Activated CD4-positive, CD25-positive, alpha-beta regulatory T cell treated with anti-CD3 and anti-CD28 coated beads, Interleukin-2, amount 50 U/mL, for 16 hours (primary cell): ENCODE results near the gene GYG1.

Experiments used
- DNase-seq: peaks from one replicate; pipeline ENCODE4 v3.0.0-alpha.2; 2020; ENCODE audit warnings: low read depth, low spot score

GYG1 gene

DNA sequence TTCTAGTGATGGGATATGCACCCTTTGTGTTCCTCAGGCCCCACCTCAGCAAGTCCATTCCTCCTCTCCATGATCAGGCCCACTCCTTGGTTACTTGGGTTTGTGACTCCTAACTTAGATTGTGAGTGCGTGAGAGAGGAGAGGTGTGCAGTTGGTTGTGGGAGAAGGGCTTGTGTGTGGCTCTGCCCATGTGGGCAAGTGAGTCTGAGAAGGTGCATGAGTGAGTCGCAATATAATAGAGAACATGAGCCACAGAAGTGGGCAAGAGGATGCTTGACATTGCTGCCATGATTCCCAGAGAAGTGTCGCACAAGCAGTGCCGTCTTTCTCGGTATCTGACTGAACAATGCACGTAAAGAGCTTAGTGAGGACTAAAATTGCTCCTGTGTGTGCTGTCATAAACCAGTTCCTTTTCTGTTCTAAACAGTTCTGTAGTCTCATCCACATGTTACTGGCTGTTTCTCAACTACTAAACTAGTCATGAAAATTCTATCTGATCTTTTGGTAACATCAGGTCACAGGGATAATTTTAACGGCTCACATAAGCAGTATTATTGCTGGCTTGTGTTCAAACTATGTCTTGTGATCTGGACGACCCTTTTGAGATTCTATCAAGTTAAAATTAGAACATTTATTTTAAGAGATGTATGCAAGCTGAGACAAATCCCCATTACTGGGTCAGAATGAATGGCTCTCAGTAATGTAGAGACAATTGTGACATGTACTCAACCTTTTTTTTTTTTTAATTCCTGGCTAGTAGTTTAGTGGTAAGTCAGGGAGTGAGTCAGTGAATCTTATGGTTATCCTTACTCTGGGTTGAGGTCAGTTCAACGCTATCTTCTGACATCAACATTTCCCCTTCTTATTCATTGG, 25.6 kb downstream of the GYG1 start:
- DNase-seq = no peak

- DNase-seq = no peak
Observed at GRCh38 chr3:149018247-149018646, 26.9 kb downstream of the GYG1 start.

DNA sequence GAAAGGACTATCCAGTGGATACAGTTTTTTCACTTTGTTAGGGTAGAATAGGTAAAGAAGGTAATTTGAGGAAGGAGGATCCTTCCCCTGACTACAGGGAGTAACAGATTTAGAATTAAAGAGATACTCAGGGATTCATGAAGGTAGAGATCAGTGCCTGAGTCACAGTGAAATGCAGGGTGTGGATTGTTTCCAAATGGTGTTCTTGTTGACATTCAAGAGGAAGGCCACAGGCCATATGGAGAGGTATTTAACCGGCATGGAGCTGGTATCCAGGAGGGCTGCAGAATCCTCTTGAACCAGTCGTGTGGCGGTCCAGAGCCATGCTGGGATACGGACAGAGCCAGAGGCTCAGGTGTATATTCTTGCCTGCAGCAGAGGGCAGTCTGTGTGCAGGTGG, 28.2 kb downstream of the GYG1 start:
- no peak for DNase-seq

DNA sequence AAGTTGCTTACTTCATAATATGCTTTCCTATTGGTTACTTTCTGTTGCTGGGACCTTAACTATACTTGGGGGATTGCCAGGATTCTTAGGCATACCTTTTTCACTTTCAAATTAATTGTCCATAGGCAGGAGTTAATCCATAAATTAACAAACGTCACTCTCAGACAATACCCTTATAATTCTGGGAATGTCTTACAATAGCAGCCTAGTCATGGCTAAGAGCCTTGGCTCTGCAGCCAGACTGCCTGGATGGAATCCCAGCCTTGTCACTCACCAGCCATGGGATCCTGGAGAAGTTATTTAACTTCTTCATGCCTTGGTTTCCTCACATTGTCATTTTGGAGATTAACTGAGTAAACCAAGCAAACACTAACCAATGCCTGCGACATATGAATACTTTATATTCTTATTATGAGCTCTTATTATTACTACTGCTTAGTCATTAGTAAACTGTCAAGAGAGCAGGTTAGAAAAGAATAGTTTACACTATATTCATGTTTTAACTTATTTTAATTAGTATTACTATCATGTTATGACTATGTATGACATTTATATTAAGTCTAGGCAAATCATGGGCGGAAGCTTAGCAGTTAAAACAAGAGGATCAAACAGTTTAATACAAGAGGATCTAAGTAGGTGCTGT, 29.0 kb downstream of the GYG1 start:
- DNase-seq = no peak

DNA sequence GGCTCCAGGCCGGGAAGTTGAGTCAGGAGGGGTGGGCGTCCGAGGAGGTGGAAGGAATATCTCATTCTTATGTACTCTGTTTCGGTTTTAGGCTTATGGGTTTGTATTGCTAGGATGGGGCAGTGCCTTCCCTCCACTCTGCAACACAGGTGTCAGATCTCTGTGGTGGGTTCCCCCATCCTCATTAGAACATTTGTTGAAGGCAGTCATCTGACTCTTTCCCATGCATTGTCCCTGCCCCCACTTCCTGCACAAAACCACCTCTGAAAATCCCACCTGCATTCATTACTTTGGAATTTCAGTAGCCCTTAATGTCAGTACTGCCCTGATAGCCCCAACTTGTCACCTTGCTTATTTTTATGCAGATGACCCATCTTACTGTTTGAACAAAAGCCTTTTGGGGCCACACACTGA, 29.5 kb downstream of the GYG1 start:
- DNase-seq = no peak

- no peak for DNase-seq
Observed at GRCh38 chr3:149021830-149022229, 30.5 kb downstream of the GYG1 start.

DNA sequence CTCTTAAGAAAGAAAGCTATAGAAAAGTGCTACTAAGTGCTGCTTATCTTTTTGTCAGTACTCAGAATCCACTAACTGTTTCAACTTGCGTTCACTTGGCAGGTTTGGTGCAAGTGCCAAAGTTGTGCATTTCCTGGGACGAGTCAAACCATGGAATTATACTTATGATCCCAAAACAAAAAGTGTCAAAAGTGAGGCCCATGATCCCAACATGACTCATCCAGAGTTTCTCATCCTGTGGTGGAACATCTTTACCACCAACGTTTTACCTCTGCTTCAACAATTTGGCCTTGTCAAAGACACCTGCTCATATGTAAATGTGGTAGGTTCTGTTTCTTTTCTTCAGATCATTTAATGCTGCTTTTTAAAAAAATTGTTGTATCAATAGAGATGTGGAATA, 32.6 kb downstream of the GYG1 start:
- no peak for DNase-seq

DNA sequence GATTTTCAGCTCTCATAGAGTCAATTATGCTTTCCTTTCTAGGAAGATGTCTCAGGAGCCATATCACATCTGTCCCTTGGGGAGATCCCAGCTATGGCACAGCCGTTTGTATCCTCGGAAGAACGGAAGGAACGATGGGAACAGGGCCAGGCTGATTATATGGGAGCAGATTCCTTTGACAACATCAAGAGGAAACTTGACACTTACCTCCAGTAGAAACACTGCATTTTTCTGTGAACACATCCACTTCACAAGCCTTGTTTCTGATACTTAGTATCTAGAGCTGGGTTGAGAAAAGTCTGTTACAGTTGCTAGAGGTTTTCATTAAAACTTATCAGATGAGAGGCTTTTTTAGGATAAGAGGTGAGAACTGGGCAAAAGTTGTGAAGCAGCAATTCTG, 35.4 kb downstream of the GYG1 start:
- DNase-seq = no peak

DNA sequence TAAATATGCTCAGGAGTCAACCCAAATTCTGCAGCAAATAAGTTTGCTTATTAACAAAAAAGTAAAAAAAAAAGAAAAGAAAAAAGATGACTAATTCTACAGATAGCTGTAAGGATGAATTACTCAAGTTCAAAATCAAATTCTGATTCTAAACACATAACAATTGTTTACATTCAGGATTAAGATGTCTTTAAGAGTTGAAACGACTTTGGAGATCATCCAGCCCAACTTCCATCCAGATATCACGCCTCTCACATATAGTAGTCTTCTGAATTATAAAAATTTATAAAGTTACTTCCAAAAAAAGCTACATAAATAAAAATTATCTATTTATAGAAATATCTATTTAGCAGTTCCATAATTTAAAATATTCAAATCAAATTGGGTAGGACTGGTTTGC, 39.8 kb downstream of the GYG1 start:
- no peak for DNase-seq

- no peak for DNase-seq
Observed at GRCh38 chr3:149037684-149038083, 46.3 kb downstream of the GYG1 start.

DNA sequence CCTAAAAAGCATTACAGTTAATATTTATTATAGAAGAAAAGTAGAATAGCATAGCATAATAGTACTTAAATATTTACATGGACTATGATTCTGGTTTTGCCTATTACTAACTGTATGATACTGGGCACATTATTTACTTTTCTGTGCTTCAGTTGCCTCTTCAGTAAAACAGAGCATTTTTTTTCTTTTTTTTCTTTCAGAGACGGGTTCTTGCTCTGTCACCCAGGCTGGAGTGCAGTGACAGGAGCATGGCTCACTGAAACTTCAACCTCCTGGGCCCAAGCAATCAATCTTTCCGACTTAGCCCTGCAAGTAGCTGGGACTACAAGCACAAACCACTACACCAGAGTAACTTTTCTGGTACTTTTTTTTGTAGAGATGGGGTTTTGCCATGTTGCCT, 47.0 kb downstream of the GYG1 start:
- DNase-seq = no peak

- DNase-seq = no peak
Observed at GRCh38 chr3:149042789-149043386, 51.5 kb downstream of the GYG1 start.

- DNase-seq = no peak
Observed at GRCh38 chr3:149044339-149045083, 53.2 kb downstream of the GYG1 start.

DNA sequence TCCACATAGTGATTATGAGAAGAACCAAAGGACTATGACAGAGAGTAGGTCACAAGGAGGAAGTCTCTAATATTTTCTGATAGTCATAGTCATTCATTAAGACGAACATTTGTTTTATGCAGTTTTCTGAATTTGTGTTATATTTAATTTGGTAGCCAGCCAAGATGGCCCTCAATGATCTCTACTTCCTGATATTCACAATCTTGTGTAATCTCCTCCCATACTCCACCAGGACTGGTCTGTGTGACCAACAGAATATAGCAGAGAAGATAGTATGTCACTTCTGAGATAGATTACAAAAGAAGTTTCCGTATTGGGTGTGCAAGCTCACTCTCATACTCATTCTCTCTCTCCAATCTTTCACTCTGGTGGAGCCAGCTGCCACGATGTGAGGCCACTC, 64.2 kb downstream of the GYG1 start:
- DNase-seq = no peak

- no peak for DNase-seq
Observed at GRCh38 chr3:149058198-149058597, 66.9 kb downstream of the GYG1 start.

GRCh38 chr3:149058602-149059001, 67.3 kb downstream of the GYG1 start:
- DNase-seq = no peak

GRCh38 chr3:149061776-149062175, 70.4 kb downstream of the GYG1 start:
- no peak for DNase-seq

GRCh38 chr3:149067883-149068282, 76.5 kb downstream of the GYG1 start:
- DNase-seq = no peak
